ENCODE measurements around the gene DCAF7. TPM values are rescaled to one million over a fixed set of nuclear protein-coding genes. Genes with fewer than 3 reads are reported as not detected.

DCAF7 gene
- total RNA-seq, 1 experiment from 2014 or later = 55.4 TPM

GRCh38 chr17:63634816-63635215, 84.5 kb downstream of the DCAF7 start:
- Histone ChIP-seq H3K9me3 (replicated peaks) (no peaks in the 10 kb centered on the region), H3K27ac (no peak overlapping the region), H3K4me3 (no peak overlapping the region), H3K36me3 (peaks cover 10% of the 10 kb centered on the region), H3K4me1 (no peaks in the 10 kb centered on the region), H3K27me3 (no peaks in the 10 kb centered on the region)
- no peak for DNase-seq

GRCh38 chr17:63635290-63635689, 85.0 kb downstream of the DCAF7 start:
- Histone ChIP-seq H3K27me3 (no peaks in the 10 kb centered on the region), H3K4me1 (no peaks in the 10 kb centered on the region), H3K27ac (no peak overlapping the region), H3K36me3 (peaks cover 10% of the 10 kb centered on the region), H3K9me3 (replicated peaks) (no peaks in the 10 kb centered on the region), H3K4me3 (no peak overlapping the region)
- no peak for DNase-seq

- no peak for DNase-seq
- Histone ChIP-seq H3K27ac (no peak overlapping the region), H3K36me3 (peaks cover 10% of the 10 kb centered on the region), H3K4me3 (no peak overlapping the region), H3K27me3 (no peaks in the 10 kb centered on the region), H3K4me1 (no peaks in the 10 kb centered on the region), H3K9me3 (replicated peaks) (no peaks in the 10 kb centered on the region)
Observed at GRCh38 chr17:63635787-63636186, 85.5 kb downstream of the DCAF7 start.

GRCh38 chr17:63639125-63639524, 88.8 kb downstream of the DCAF7 start:
- Histone ChIP-seq H3K9me3 (replicated peaks) (no peaks in the 10 kb centered on the region), H3K36me3 (peaks cover 10% of the 10 kb centered on the region), H3K27me3 (no peaks in the 10 kb centered on the region), H3K4me1 (no peaks in the 10 kb centered on the region), H3K4me3 (no peak overlapping the region), H3K27ac (no peak overlapping the region)
- DNase-seq = no peak

- H3K4me1 ChIP-seq = no peaks in the 10 kb centered on the region
- H3K27me3 ChIP-seq = no peaks in the 10 kb centered on the region
- no peak overlapping the region for H3K27ac ChIP-seq
- no peak for DNase-seq
- H3K9me3 ChIP-seq (replicated peaks) = no peaks in the 10 kb centered on the region
- 0 out of 2 replicates have a peak, but pooled peaks cover 3% of the 10 kb centered on the region for H3K36me3 ChIP-seq
- no peak overlapping the region for H3K4me3 ChIP-seq
Observed at GRCh38 chr17:63640038-63640437, 89.8 kb downstream of the DCAF7 start.

- 0 out of 2 replicates have a peak, but pooled peaks cover 3% of the 10 kb centered on the region for H3K36me3 ChIP-seq
- no peak overlapping the region for H3K4me3 ChIP-seq
- peaks cover 2% of the 10 kb centered on the region; the same call in 1 of the 2 replicates for H3K4me1 ChIP-seq
- no peaks in the 10 kb centered on the region for H3K27me3 ChIP-seq
- no peak for DNase-seq
- no peak overlapping the region for H3K27ac ChIP-seq
- no peaks in the 10 kb centered on the region for H3K9me3 ChIP-seq (replicated peaks)
Observed at GRCh38 chr17:63641692-63642448, 91.6 kb downstream of the DCAF7 start.

Other genes with a start within 250 kb of the DCAF7 start
- gene CYB561, start 104.2 kb upstream of the DCAF7 start, total RNA-seq (2014; rRNA removed; shearing (Covaris generic)) = not detected in 2 replicates
- 0.76 and 1.1 TPM in 2 replicates for gene ACE, start 73.4 kb upstream of the DCAF7 start, total RNA-seq (2014; rRNA removed; shearing (Covaris generic))
- not detected in 2 replicates for gene KCNH6, start 27.1 kb upstream of the DCAF7 start, total RNA-seq (2014; rRNA removed; shearing (Covaris generic))
- 18.2 and 20.1 TPM in 2 replicates for gene TACO1, start 50.4 kb downstream of the DCAF7 start, total RNA-seq (2014; rRNA removed; shearing (Covaris generic))
- 24.2 and 25.9 TPM in 2 replicates for gene MAP3K3, start 71.9 kb downstream of the DCAF7 start, total RNA-seq (2014; rRNA removed; shearing (Covaris generic))
- 23.1 and 23.2 TPM in 2 replicates for gene LIMD2, start 149.6 kb downstream of the DCAF7 start, total RNA-seq (2014; rRNA removed; shearing (Covaris generic))
- gene STRADA, start 191.3 kb downstream of the DCAF7 start, total RNA-seq (2014; rRNA removed; shearing (Covaris generic)) = 16.8 and 23.2 TPM in 2 replicates
- 49.8 and 54.9 TPM in 2 replicates for gene CCDC47, start 223.1 kb downstream of the DCAF7 start, total RNA-seq (2014; rRNA removed; shearing (Covaris generic))
- gene DDX42, start 223.7 kb downstream of the DCAF7 start, total RNA-seq (2014; rRNA removed; shearing (Covaris generic)) = 64.5 and 78.7 TPM in 2 replicates